ENCODE results near the gene NTRK2.

The NTRK2 gene

DNA sequence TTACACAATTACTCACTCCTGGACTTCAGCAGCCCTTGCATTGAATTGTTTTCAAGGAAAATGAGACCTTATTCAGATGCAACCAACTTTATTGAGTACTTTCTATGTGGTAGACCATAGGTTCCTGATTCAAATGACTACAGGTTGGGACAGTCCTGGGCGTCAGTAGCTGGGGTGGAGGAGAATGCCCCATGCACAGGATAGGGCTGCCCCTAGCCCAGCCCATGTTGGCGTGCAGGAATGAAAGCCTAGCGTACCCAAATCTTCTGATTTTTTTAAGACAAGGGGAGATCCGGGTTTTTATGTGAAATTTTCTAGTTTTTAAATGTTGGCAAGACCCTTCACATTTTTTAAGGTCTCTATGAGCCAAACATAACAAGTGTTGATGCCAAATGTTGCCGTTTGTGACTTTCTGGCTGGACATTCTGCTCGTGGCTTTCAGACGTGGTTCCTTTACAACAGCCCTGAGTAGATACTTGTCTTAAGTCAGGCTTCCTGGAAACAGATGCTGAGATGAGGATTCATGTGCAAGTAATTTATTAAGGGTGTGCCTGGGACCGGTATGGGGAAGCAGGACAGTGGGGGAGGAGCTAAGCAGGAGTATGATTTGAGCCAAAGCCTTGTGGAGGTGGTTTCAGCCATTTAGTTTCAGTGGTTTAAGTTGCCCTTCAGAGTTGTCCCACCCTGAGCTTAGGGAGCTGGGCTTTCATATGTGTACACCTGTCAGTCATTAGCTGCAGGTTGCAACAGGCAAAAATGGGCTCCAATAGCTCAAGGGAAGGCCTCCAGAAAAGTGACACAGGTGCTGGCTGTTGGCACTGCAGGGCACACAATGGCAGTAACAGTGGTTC lies 154.1 kb downstream of the NTRK2 start:
- FAIRE-seq = no peak

DNA sequence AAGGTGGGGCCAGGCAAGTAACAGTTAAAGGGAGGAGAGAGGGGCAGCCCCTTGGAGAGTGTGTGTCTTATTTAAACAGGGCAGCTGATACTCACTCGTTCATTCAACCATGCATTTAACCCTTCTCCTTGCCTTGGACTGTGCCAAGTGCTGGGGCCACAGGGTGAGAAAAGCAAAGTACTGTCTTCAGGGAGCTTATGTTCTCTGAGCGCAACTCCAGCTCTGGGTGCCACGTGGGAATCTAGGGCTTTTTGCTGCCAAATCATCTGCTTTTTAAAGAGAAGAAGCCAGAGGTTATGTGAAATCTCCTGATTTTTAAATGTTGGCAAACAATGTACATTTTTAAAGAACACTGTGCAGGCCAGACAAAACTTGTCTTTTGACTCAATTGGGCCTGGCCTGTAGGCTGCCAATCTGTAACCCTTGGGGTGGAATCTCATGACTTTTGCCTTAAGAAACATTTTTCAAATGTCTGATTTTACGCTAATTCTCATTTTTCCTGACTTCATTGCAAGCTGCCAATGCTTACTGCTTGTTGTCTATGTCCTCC lies 157.8 kb downstream of the NTRK2 start:
- no peak for FAIRE-seq

DNA sequence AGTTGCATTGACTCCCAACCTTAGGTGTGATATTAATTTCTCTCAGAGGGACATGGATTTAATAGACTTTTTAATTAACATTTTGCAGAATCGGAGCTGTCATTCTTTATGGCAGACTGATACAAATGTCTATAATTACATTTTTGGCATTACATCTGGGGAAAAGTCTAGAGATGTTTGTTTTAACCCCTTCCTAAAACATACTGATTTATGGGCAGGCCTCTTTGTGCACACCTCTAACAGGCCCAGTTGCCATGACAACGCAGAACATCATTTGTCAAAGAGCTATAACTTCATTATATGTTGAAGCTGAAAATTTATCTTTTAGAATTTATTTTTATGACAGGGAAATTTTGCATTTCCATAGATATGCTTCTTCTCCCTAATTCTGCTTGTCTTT lies 158.5 kb downstream of the NTRK2 start:
- no peak for FAIRE-seq

DNA sequence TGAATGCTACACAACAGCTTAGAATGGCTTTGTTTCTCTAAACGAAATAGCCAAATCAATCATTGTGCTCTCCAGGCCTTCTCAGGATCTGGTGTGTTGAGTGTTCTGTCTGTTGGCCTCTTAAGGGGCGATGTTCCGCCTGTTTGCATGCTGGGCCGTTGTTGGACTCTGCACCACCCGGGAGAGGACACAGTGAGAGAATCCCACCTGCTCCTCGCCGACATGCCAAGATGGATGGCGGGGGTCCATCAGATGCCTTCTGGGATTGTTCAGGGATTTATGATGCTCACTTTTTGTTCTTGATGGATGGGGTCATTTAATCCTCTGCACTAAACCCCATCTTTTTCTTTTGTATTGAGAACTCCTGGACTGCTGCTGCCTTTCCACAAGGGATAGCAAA lies 159.9 kb downstream of the NTRK2 start:
- FAIRE-seq = no peak

DNA sequence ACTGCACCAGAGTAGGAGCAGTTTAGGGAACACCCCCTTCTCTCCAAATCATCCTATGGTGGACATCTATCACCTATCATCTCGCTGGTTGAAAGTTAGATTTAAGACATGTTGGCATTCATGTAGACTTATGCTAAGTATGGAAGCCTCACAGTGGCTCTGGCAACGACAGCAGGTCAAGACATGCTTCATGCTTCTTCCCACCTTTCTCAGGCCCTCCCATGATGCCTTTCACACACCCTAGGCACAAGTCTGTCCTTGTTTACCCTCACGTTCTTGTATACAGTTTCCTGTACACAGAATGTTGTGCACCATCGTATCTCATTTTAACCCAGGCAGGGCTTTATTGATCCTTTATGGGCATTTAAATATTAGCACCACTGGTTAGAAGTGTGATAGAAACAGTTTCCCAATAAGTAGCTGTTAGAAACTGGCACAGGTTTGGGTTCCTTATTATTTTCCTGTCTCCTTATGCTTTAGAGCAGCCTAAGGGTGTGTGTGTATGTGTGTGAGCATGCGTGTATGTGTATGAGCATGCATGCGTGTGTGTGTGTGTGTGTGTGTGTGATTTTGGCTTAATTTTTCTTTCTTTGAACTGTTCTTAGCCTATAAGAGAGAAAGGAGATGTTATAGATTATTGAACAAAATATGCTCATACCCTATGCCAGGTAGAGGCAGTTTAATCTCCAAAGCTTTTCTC lies 160.6 kb downstream of the NTRK2 start:
- no peak for FAIRE-seq

DNA sequence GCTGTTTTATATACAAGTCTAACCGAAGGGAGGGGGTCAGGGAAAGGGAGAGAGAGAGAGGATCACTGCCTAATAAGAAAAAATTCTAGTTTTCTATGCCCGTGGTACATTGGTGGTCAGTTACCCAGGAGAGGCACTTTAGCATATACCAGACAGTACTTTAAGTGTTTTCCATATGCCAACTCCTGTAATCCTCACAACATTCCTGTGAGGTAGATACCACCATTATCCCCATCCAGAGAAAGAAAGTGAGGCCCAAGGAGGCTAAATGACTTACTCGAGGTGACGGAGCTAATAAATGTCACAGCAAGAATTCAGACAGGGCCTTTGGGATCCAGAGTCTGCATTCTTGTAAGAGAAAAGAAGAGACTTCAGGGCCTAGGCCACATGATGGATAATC lies 161.8 kb downstream of the NTRK2 start:
- FAIRE-seq = no peak

DNA sequence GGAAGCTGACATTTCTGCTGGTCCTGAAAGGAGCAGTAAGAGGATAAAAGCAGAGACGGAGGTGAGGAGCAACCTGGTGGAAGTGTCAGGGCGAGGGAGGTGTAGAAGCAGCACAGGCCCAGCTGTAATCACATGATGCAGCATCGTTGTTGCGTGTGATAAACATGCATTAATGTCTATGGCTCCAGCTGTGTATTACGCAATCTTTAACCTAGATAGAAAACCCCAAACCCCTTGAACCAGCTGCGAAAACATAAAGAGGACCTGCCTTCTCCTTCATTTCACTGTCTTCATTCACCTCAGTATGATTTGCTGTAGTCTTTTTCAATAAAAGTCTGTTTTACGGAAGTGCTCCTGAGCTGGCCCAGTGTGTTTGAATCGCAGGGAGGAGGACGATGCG lies 162.9 kb downstream of the NTRK2 start:
- FAIRE-seq = no peak

DNA sequence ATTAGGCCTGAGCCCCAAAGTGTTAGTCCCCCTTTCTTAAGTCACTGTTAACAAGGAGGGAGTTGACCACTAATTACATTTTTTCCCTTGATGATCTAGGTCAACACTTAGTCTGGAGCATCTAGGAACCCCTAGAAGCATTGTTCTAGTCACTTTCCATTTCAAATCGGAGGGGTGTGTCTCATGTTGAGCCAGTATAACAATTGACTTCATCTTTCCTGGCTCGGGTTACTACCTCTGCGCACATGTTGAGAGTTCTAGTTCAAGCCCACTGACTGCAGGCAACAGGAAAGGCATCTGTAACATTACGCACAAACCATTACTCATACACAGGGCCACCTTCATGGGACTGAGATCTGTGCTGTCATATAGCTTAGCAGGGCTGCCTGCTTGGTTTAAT lies 164.9 kb downstream of the NTRK2 start:
- no peak for FAIRE-seq

DNA sequence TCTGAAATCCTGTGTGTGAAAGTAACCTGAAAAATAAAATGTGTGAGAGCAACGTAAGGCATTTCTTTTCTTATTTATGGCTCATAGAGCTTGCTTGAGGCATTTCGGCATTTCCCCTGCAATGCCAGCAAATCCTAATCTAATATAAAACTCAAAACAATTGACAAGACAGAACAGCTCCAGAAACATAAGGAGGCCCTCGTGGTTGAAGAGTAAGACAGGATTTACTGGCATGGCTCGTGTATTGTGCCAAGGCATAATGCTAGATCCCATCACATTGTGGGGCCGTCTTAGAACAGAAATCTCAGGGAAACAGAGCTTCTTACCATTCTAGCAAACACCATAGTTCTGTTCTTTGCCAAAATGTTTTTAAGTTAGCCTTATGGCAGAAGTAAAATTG lies 166.2 kb downstream of the NTRK2 start:
- FAIRE-seq = no peak

DNA sequence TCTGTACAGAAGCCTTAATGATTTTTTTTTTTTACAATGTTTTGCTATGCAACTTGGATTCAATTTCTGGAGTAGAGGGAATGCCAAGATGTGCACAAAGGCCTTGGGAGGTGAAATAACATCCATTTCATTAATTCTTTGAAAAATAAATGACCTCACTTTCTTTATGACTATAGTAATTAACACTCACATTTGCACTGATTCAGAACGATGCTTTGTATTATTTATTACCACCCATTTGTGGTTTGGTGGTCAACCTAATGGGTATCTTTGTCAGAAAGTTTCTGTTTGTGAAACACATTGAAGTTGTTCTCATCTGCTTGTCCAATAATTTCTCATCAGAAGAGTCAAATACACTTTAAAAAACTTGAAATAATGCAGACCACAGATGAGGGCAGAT lies 169.3 kb downstream of the NTRK2 start:
- FAIRE-seq = no peak

DNA sequence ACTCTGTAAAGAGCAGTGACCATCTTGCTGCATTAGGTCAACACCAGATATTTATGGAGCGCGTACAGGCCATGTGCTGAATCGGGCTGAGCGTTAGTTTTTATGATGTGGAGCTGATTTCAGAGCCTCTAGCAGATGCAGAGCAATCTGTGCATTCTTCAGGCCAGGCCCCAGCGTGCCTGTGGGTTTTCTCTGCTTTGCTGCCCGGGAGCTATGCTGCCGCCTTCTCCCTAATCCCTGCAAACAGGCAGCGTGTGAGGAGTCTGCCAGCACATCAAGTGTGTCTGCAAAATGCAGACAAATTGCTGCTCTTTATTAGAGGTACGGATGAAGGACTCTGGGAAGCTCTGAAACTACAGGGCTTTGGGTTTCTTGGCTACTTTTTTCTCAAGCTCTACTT lies 170.0 kb downstream of the NTRK2 start:
- FAIRE-seq = no peak

DNA sequence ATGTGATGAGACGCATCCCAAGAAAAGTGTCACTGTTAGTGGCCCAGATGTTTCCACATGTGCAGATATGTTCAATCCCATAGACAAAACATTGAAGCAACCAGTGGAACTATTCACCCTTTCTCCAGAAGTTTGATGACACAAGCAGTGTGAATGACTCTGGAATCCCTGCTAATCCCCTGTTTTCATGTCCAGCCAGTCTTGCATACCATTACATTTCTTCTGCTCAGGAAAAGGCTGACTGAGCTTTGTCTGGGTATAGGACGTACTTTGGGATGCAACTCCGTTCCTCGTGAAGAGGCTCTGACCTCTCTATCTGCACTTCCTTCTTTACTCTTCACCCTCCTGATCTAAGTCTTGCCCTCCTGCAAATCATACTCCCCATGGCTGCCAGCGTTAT lies 172.4 kb downstream of the NTRK2 start:
- FAIRE-seq = no peak

DNA sequence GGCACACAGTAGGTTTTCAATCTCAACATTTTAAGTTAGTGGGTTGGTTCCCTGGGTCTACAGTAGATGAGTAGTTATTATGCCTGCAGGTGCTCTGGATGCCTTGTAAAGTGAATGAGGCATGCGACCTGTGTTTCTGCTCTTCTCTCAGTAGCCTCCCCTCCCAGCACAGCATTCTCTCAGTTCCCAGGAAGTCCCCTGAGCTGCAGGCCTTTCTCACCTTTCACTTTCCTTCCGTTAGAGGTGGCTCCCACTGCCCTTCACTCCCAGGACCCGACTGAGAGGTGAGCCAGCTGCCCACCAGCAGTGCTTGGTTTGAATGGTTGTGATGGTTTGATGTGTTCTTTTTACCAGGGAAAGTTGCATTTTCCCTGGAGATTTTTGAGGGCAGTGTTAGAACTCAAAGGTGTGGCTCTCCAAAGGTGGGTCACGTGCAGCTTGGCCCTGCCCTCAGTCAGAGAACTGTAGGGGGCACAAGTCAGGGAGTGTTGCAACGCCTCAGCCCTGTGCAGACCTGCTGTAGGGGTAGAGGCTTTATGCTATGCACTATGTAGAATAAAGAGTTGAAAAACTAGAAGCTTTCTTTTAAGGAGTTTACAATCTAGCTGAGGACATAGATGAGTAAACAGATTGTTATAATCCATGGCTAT lies 173.8 kb downstream of the NTRK2 start:
- FAIRE-seq = no peak

DNA sequence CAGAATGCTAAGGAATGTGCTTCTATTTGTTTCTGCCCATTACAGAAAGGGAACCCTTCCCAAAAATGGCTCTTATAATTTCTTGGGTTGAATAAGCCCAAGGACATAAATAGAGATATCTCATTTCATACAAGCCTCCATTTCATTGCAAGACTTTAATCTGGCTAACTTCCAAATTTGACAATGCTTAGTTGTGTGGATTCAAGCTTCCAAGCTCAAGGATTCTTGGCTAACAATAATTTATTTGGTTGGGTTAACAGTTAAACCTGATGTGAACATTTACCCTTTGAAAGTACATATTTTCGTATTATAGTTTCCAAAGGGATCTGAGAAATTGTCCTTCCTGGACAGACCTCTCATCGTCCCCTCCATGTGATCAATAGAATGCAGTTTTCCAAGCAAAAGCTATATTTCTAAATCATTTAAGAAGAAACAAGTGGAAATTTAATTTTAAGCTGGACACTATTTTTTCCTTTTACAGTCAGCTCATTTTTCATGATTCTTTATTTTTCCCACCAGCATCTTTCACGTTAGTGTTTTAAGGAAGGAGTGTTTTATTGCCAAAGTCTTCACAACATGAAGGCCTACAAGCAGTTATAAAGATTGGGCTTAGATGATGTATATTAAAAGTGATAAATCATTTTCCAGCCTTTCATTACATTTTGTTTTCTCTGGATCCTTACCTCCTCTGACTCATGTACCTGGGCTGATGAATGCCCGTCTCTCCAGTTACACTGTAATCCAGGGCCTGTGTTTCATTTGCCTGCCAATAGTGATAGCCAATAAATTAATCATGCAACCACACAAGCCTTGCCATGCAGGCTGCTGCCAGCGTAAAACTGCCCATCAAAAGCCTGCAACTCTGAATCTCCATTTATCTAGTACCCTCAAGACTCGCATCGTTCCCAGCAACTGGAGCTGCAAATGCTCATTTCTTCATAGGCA lies 176.7 kb downstream of the NTRK2 start:
- FAIRE-seq = no peak

DNA sequence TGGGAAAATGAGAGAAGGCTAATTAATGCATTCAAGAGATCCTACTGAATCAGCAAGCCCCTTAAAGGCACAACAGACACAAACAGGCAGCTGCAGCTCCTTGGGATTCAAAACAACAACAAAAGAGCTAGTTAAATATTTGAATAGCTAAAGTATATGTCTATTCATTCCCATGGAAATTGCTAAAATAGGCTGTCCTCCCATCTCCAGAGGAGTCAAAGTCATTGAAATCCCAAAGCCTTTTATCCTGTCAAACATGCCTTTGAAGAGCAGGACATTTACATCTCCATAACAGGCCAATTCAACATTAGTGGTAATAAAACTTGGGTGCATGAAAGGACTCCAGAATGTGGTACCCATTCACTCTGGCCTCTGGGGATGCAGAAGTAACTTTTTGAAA lies 177.4 kb downstream of the NTRK2 start:
- no peak for FAIRE-seq

DNA sequence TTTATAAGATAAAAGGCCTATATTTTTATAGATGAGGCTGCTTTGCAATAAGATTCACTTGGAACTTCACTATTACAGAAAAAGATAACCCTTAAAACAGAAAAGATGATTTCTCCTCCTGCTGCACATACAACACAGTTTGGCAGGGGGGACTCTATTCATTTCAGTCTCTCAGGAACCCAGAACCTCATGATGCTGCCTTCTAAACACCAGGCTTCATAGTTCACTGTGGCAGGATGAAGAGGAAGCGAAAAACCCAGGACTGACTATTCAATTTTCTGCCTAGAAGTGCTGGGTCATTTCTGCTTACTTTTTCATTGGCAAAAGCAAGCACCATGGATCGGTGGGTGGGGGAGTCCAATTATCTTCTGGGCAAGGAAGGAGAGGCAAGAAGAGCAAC lies 179.5 kb downstream of the NTRK2 start:
- FAIRE-seq = no peak

DNA sequence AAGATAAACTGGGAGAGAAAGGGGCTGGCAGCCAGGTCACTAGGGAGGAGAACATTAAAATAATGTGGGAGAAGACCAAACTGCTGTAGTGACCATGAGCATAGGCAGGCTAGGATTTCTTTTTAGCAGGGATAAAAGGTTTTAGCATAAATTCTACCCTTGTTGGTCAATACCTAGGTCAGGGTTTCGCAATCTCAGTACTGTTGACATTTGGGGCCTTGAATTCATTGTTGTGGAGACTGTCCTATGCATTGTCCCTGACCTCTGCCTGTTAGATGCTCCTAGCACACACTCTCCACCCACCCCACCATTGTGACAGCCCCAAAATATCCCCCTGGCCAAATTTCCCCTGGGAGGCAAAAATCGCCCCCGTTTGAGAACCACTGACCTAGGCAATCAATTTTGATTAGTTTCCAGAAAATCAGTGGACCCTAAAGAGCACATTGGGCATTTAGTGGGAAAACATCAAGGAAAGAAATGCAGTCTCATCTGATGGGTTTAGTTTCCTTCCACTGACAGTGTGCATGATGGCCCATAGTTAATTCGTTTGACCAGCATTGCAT lies 181.4 kb downstream of the NTRK2 start:
- no peak for FAIRE-seq

DNA sequence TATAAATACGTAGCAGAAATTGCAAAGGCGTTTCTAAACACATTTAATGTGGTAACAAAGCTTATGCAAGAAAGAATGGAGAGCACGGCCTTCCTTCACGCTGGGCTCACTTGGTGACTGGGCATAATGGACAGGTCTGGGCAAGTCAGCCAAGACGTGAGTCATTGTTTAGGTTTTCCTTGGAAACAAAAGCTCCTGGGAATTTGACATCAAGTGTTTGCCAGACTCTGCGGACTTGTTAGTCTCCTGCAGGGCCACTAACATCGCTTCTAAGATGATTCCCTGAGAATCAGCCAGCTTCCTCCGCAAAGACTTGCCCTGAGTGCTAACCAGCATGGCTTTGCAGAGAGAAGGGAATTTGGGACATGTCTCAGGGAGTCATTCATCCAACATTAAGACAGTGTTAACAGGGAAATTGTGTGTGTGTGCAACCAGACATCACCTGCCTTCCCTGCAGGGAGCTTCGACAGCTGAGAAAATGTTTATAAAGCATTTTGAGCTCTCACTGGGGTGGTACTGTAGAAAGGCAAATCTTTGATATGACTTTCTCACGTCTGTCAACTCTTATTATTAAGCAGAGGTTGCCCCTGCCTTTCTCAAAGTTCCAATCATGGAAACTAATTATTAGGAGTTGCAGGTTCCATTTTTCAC lies 182.5 kb downstream of the NTRK2 start:
- no peak for FAIRE-seq

DNA sequence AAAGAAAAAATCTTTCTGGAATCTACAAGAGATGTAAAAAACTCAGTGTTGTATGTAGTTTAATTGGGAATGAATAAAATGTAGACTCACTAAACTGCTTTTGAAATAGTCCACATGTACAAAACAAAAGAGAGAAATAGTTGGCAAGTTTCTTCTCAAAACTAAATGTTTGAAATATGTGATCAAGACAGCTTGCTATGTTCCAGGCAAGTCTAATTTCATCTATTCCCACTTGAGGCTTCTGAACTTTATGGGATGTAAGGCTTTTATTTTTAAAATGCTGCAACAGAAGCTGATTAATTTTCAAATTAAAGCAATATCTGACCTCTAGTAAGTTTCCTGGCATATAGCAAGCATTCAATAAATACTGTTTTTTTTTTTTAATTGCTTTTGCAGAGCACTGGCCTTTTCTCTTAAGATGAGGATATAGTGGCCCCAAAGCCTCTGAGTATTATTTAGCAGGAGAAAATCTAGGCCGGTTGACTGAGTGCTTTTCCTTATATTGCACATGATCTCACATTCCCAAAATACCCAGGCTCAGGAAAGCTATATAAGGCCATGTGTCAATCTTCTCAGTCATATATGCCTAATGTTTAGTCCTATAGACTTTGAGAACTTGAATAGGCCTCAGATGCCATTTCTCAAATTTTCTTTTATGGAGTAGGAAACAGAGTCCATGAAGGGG lies 183.2 kb downstream of the NTRK2 start:
- FAIRE-seq = no peak

DNA sequence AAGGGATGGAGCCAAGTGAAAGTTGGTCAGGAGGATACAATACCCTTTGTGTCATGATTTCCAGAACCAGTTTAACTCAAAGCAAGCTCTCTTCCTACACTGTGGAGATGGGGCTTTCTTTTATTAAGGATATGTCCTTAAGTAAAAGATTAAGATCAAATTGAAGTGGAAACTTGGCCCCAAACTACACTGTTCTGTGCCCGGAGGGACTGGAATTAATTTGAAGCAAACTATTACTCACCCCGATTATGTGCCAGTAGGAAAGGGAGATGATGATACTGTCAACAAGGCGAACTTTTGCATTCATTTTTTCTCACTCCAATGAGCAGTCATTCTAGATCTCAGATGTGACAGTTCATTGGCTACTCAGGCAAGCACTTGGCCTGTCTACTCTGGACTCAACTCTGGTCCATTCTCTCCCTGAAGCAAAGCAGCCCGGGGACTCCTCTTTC lies 186.7 kb downstream of the NTRK2 start:
- no peak for FAIRE-seq

DNA sequence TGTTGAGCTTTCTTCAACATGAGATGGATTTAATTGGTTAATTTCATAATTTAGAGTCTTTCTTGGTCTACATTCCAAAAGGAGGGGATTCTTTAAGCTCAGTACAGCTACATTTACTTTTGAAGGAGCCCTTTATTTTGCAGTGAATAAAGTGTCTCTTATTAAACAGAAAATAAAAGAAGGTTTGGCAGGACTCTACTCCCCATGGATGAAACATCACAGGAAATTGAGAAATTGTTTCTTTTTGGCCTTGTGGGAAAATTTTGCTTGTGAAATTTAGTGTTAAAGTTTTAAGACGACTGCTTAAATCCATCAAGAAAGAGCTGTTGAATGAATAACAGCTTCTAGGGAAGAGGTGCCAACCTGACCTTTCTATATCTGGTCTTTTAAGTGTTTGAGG lies 187.7 kb downstream of the NTRK2 start:
- FAIRE-seq = no peak
